Stimulated activated CD8-positive, alpha-beta memory T cell treated with anti-CD3 and anti-CD28 coated beads, Interleukin-15, amount 100 ng/mL, for 4 hours (primary cell): Measurements from ENCODE around the gene DNAJC15.
"Not testable (repeated sequence)": the region's sequence is repeated elsewhere in the genome, so short reads cannot be mapped to it uniquely, and the experiment has no call there.

Experiments used
- DNase-seq, 2 donors: peaks; one replicate each; pipeline ENCODE4 v3.0.0-alpha.2; 2020; ENCODE audit warnings: low read depth in 2 of 2

The DNAJC15 gene

GRCh38 chr13:43003729-43004128, 19.7 kb upstream of the DNAJC15 start:
- DNase-seq: no peak

GRCh38 chr13:43005460-43006236, 17.7 kb upstream of the DNAJC15 start:
- DNase-seq: no peak

DNA sequence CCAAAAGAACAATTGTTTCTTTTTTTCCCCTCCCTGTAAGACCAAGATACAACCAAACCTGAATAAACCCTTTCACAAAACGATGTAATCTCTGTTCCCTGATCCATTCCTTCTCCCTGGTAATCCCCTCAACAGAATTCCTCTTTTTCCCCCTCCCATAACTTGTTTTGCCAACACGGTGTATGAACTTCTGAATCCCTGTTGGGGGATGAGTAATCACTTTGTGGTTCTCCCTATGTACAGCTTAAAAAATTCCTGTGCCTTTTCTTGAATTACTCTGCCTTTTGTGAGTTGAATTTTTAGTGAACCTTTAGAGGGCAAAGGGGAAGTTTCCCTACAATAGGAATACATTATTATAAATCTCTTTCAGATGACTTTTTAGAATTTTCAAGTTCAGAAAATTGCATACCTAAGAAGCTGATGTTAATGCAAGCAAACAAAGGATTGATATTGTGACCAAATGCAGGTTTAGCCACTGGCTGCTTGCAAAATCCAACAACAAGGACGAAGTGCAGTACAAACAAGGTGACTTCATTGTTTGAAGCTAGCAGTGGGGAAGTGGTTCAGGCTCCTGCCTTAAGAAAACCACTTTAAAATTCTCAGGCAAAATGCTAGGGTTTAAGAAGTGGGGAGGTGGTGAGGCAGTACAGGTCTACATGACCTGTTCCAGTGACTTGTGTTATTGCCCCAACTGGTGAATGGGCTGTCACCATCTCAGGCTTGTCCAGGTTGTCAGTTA, 16.3 kb upstream of the DNAJC15 start:
- DNase-seq: no peak

GRCh38 chr13:43008596-43008995, 14.8 kb upstream of the DNAJC15 start:
- no peak for DNase-seq

- no peak for DNase-seq
Observed at GRCh38 chr13:43009506-43009905, 13.9 kb upstream of the DNAJC15 start.

DNA sequence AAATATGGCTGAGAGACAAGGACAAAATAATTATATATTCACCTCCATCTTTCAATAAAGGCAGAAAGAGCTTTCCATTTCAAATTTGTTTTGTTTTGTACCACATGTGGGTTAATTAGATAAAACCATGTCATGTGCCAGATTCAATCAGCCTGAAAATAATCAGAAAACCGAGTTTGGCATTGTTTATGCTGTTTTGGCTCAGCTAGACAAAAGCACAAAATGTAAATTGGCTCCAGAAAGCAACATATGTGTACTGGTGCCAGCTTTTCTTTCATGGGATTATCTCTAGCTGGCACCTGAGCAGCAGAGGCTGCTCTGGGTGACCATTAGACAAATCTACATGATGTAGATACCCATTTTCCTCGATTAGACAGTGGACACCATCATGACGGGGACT, 9.2 kb upstream of the DNAJC15 start:
- DNase-seq: no peak

GRCh38 chr13:43016226-43016625, 7.2 kb upstream of the DNAJC15 start:
- no peak for DNase-seq

- DNase-seq: no peak
Observed at GRCh38 chr13:43019811-43020210, 3.6 kb upstream of the DNAJC15 start.

- no peak for DNase-seq
Observed at GRCh38 chr13:43020794-43021193, 2.6 kb upstream of the DNAJC15 start.

GRCh38 chr13:43021926-43022670, 1.3 kb upstream of the DNAJC15 start:
- no peak for DNase-seq

GRCh38 chr13:43022934-43023288, 475 bp upstream of the DNAJC15 start:
- no peak for DNase-seq

DNA sequence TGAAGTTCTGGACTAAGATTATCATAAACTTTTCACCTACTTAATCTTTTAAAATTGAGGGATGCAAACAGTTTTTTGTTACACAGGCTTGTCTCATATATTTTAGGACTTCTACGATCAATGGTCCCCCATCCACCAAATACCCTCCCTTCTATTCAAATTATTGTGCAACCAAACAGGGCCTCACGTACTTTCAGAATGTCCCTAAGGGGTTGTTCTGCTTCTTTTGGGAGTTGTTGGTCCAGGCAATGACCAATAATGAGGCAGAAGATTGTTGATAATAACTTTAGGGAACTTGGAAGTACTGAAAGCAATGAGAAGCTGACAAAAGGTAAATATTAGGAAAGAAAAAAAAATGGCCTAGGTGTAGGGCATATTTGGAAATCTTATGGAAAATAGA, 2.9 kb downstream of the DNAJC15 start:
- DNase-seq: no peak

GRCh38 chr13:43030548-43030947, 7.2 kb downstream of the DNAJC15 start:
- no peak for DNase-seq

GRCh38 chr13:43031881-43032280, 8.5 kb downstream of the DNAJC15 start:
- DNase-seq: no peak

DNA sequence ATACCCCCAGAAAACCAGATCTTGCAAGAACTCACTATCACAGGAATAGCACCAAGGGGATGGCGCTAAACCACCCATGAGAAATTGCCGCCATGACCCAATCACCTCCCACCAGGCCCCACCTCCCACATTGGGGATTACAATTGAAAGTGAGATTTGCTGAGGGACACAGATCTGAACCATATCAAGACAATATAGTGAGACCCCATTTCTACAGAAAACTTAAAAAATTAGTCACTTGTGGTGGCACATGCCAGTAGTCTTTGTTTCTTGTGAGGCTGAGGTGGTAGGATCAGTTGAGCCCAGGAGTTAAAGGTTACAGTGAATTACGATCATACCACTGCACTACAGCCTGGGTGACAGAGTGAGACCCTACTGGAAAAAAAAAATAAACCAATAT, 9.7 kb downstream of the DNAJC15 start:
- no peak for DNase-seq

DNA sequence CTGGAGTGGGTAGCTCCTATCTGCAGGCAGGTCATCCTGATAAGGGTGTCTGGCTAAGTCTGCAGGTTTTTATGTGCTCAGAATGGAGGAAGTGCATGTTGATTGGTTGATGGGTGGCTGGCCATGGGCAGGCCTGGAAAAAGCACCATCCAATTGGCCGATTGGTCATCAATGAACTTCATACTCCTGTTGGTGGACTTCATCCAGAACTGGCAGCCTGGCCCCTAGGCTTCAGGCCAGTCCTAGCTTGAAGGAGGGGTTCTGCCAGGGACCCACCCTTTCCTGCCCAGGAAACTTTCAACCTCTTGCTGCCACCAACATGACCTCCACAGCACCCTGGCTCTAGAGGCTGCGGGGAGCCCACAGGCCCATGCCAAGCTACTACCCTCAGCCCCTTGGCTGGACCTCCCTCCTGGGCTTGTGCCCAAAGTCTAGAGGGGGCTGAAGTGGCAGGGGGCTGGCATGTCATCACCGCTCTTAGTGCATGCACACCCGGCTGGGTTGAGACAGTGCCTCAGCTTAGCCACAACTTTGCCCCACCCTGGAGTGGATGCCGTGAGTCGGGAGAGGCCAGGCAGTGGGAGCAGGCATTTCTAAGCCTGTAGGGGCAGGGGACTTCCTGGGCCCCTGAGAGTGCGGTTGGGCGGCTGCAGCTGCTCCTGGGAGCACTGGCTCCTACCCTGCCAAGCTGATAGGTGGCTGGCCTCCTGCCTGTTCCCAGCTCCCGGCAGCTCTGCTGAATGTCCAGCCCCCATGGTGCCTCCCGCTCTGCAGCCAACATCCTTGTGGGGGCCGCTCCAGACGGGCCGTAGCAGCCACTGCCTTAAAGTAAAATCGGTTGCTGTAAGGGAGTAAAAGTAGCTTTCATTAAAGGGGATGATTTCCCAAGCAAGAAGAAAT, 13.2 kb downstream of the DNAJC15 start:
- no peak for DNase-seq

GRCh38 chr13:43039966-43040365, 16.6 kb downstream of the DNAJC15 start:
- no peak for DNase-seq

DNA sequence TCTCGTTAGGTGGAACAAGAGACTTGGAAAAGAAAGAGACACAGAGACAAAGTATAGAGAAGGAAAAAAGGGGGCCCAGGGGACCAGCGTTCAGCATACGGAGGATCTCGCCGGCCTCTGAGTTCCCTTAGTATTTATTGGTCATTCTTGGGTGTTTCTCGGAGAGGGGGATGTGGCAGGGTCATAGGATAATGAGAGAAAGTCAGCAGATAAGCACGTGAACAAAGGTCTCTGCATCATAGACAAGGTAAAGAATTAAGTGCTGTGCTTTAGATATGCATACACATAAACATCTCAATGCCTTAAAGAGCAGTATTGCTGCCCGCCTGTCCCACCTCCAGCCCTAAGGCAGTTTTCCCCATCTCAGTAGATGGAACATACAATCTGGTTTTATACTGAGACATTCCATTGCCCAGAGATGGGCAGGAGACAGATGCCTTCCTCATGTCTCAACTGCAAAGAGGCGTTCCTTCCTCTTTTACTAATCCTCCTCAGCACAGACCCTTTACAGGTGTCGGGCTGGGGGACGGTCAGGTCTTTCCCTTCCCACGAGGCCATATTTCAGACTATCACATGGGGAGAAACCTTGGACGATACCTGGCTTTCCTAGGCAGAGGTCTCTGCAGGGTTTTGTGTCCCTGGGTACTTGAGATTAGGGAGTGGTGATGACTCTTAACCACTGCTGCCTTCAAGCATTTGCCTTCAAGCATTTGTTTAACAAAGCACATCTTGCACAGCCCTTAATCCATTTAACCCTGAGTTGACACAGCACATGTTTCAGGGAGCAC, 17.4 kb downstream of the DNAJC15 start:
- DNase-seq: not testable (repeated sequence)

GRCh38 chr13:43041369-43041921, 18.1 kb downstream of the DNAJC15 start:
- no peak for DNase-seq

DNA sequence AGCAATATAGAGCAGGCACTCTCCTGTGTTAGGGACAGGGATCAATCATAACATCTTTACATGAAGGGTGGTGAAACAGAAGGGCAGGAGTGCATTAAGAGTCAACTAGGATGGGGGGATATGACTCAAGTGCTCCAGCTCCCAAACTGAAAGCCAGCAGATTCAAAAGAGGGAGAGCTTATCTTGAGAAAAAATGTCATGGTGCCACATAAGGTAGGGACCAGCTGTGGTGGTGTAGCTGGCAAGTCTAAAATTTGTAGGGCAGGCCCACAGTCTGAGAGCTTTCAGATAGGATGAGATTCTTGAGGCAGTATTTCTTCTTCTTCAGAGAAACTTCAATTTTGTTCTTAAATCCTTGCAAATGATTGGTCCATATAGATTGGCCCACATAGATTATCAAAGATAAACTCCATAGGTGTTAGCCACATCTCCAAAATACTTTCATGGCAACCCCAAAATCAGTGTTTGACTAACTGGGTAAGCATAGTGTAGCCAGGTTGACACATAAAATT, 19.1 kb downstream of the DNAJC15 start:
- no peak for DNase-seq
